HEK293T (cell line): ENCODE results near the gene SOX18.

Experiments
- ARNT ChIP-seq: fragments of 450-650 bp; IDR thresholded peaks from 2 replicates; pipeline ENCODE4 v1.6.1; 2017; ENCODE audit warnings: mild to moderate bottlenecking
- BHLHE40 ChIP-seq: fragments of 450-650 bp; IDR thresholded peaks from 2 replicates; pipeline ENCODE4 v1.6.1; 2016; ENCODE audit warnings: mild to moderate bottlenecking, moderate library complexity, borderline replicate concordance
- CTBP1 ChIP-seq: fragments of 450-650 bp; IDR thresholded peaks from 2 replicates; pipeline ENCODE4 v1.6.1; 2016; ENCODE audit warnings: borderline replicate concordance
- ELF4 ChIP-seq: fragments of 450-650 bp; IDR thresholded peaks from 2 replicates; pipeline ENCODE4 v1.6.1; 2017; ENCODE audit warnings: antibody characterized with exemption
- FOXA1 ChIP-seq: fragments of 450-650 bp; IDR thresholded peaks from 2 replicates; pipeline ENCODE4 v1.6.1; 2016; ENCODE audit warnings: mild to moderate bottlenecking
- FOXK2 ChIP-seq: fragments of 450-650 bp; IDR thresholded peaks from 2 replicates; pipeline ENCODE4 v1.6.1; 2016; ENCODE audit warnings: mild to moderate bottlenecking
- FOXM1 ChIP-seq: fragments of 450-650 bp; IDR thresholded peaks from 2 replicates; pipeline ENCODE4 v1.6.1; 2017; ENCODE audit warnings: mild to moderate bottlenecking, borderline replicate concordance
- LEF1 ChIP-seq: fragments of 450-650 bp; IDR thresholded peaks from 2 replicates; pipeline ENCODE4 v1.6.1; 2017; ENCODE audit warnings: mild to moderate bottlenecking, borderline replicate concordance
- NFRKB ChIP-seq: fragments of 450-650 bp; IDR thresholded peaks from 2 replicates; pipeline ENCODE4 v1.6.1; 2016; ENCODE audit warnings: mild to moderate bottlenecking, moderate library complexity
- PKNOX1 ChIP-seq: fragments of 450-650 bp; IDR thresholded peaks from 2 replicates; pipeline ENCODE4 v1.6.1; 2016
- SP1 ChIP-seq: fragments of 450-650 bp; IDR thresholded peaks from 2 replicates; pipeline ENCODE4 v1.6.1; 2017
- SUZ12 ChIP-seq: fragments of 450-650 bp; IDR thresholded peaks from 2 replicates; pipeline ENCODE4 v1.6.1; 2016; ENCODE audit warnings: mild to moderate bottlenecking
- ZNF384 ChIP-seq: fragments of 450-650 bp; IDR thresholded peaks from 2 replicates; pipeline ENCODE4 v1.6.1; 2016

- TF ChIP-seq PKNOX1 = no peak
- TF ChIP-seq SP1 = no peak
- no peak for TF ChIP-seq FOXM1
- TF ChIP-seq ZNF384 = no peak
- no peak for TF ChIP-seq SUZ12
- no peak for TF ChIP-seq FOXA1
- TF ChIP-seq ARNT = no peak
- TF ChIP-seq BHLHE40 = no peak
- TF ChIP-seq LEF1 = no peak
- no peak for TF ChIP-seq NFRKB
- TF ChIP-seq CTBP1 = no peak
- TF ChIP-seq FOXK2 = no peak
- TF ChIP-seq ELF4 = no peak
These were observed 47.8 kb downstream of the SOX18 start for GRCh38 chr20:64001607-64002011.
